Right atrium auricular region (tissue), 2 donors: Measurements from ENCODE around the gene DARS1. TPM values are rescaled to one million over a fixed set of nuclear protein-coding genes. Genes with fewer than 3 reads are reported as not detected.

Experiments used
- DNase-seq: peaks from one replicate; pipeline ENCODE4 v3.0.0-alpha.2; 2019; ENCODE audit warnings: low spot score
- H3K27ac ChIP-seq, 2 donors: fragments of 200-600 bp; sonication (generic); 1 replicate in 1 of 2; 2 replicates in 1 of 2; pipeline ENCODE4 v1.5.1; 2016 to 2019
- H3K27me3 ChIP-seq, 2 donors: fragments of 200-600 bp; sonication (generic); one replicate each; pipeline versions ENCODE4 v1.5.1 to v1.6.0; 2017 to 2019
- H3K36me3 ChIP-seq: fragments of 200-600 bp; sonication (generic); one replicate; pipeline ENCODE4 v1.5.1; 2016
- H3K4me1 ChIP-seq, 2 donors: fragments of 200-600 bp; sonication (generic); one replicate each; pipeline versions ENCODE4 v1.5.1 to v1.6.0; 2017 to 2019
- H3K4me3 ChIP-seq, 2 donors: fragments of 200-600 bp; sonication (generic); 1 replicate in 1 of 2; 2 replicates in 1 of 2; pipeline ENCODE4 v1.5.1; 2017 to 2019; ENCODE audit warnings: mild to moderate bottlenecking in 1 of 2, moderate library complexity in 1 of 2
- H3K9me3 ChIP-seq, 2 donors: fragments of 200-600 bp; sonication (generic); one replicate each; pipeline ENCODE4 v1.5.1; 2019
- CTCF ChIP-seq, 2 donors: fragments of 200-600 bp; sonication (generic); IDR thresholded peaks; one replicate each; pipeline ENCODE4 v1.5.1; 2019; ENCODE audit warnings: antibody characterized with exemption in 2 of 2
- total RNA-seq, 2 donors: library from RNA; depleted of rRNA; stranded (reverse); fragments of >200 nt; gene quantifications; one replicate each; pipeline ENCODE4 v1.1.0, GENCODE V29; 2016

The DARS1 gene
- total RNA-seq = 10 to 100 TPM; 42.4 to 57.8 TPM

GRCh38 chr2:135985018-135985825 lies at the start of gene DARS1:
TSS of gene DARS1 (minus strand) at chr2:135985626. CDS start at chr2:135985468, 158 bp downstream.
- no peak for TF ChIP-seq CTCF (IDR thresholded peaks at IDR 0.05)
- H3K4me3 ChIP-seq = peak within 1 kb of the TSS; percentile 94 to 99
- peak; percentile 84 for DNase-seq
- peak within 1 kb of the TSS; percentile 97 to 98 for H3K27ac ChIP-seq
- H3K36me3 ChIP-seq = no peaks in the 10 kb centered on the region
- H3K27me3 ChIP-seq = no peaks in the 10 kb centered on the region
- no peaks in the 10 kb centered on the region for H3K9me3 ChIP-seq
- H3K4me1 ChIP-seq = peaks cover 0 to 31% of the 10 kb centered on the region in 2 donors

- DNase-seq = no peak
- H3K9me3 ChIP-seq = no peaks in the 10 kb centered on the region
- H3K4me3 ChIP-seq = no peak overlapping the region
- H3K27me3 ChIP-seq = no peaks in the 10 kb centered on the region
- no peak overlapping the region for H3K27ac ChIP-seq
- no peak for TF ChIP-seq CTCF (IDR thresholded peaks at IDR 0.05)
- no peaks in the 10 kb centered on the region for H3K36me3 ChIP-seq
- H3K4me1 ChIP-seq = peaks cover 0 to 11% of the 10 kb centered on the region in 2 donors
Observed at GRCh38 chr2:136034629-136035028, 49.2 kb upstream of the DARS1 start.

GRCh38 chr2:136032817-136033535 lies 47.5 kb upstream of the DARS1 start:
- Histone ChIP-seq H3K27ac (no peak overlapping the region), H3K4me1 (peaks cover 0 to 11% of the 10 kb centered on the region in 2 donors), H3K4me3 (no peak overlapping the region), H3K9me3 (no peaks in the 10 kb centered on the region), H3K36me3 (no peaks in the 10 kb centered on the region), H3K27me3 (no peaks in the 10 kb centered on the region)
- TF ChIP-seq CTCF (IDR thresholded peaks at IDR 0.05) = no peak
- DNase-seq = no peak

GRCh38 chr2:136032192-136032591 lies 46.8 kb upstream of the DARS1 start:
- TF ChIP-seq CTCF (IDR thresholded peaks at IDR 0.05) = no peak
- no peaks in the 10 kb centered on the region for H3K27me3 ChIP-seq
- H3K9me3 ChIP-seq = no peaks in the 10 kb centered on the region
- H3K36me3 ChIP-seq = no peaks in the 10 kb centered on the region
- peaks cover 0 to 11% of the 10 kb centered on the region in 2 donors for H3K4me1 ChIP-seq
- no peak for DNase-seq
- no peak overlapping the region for H3K4me3 ChIP-seq
- H3K27ac ChIP-seq = no peak overlapping the region

GRCh38 chr2:136031711-136032110 lies 46.3 kb upstream of the DARS1 start:
- Histone ChIP-seq H3K27ac (no peak overlapping the region), H3K36me3 (no peaks in the 10 kb centered on the region), H3K27me3 (no peaks in the 10 kb centered on the region), H3K9me3 (no peaks in the 10 kb centered on the region), H3K4me1 (peaks cover 0 to 11% of the 10 kb centered on the region in 2 donors), H3K4me3 (no peak overlapping the region)
- DNase-seq = no peak
- TF ChIP-seq CTCF (IDR thresholded peaks at IDR 0.05) = no peak
